ACC112 (cell line): Measurements from ENCODE around the gene TCF7L2.

ENCODE experiments used
- H2AFZ ChIP-seq: fragments of 200-600 bp; sonication (generic); one replicate; pipeline ENCODE4 v1.6.0; 2017; ENCODE audit warnings: antibody characterized with exemption, low read length; ENCODE audit not compliant: unreplicated experiment
- H3K27ac ChIP-seq: fragments of 200-600 bp; sonication (generic); 2 replicates; pipeline ENCODE4 v1.5.1; 2014; ENCODE audit warnings: low read depth, mild to moderate bottlenecking, antibody characterized with exemption, low read length, moderate library complexity
- H3K27me3 ChIP-seq: fragments of 200-600 bp; sonication (generic); 2 replicates; pipeline ENCODE4 v1.6.1; 2014; ENCODE audit warnings: mild to moderate bottlenecking, antibody characterized with exemption, low read length, moderate library complexity, mixed read lengths; ENCODE audit not compliant: insufficient read depth
- H3K36me3 ChIP-seq: fragments of 200-600 bp; sonication (generic); 2 replicates; pipeline ENCODE4 v1.6.1; 2016; ENCODE audit warnings: mild to moderate bottlenecking, antibody characterized with exemption, low read length, moderate library complexity, mixed read lengths; ENCODE audit not compliant: insufficient read depth
- H3K4me1 ChIP-seq: fragments of 200-600 bp; sonication (generic); one replicate; pipeline ENCODE4 v1.6.1; 2016; ENCODE audit warnings: low read length, mixed read lengths; ENCODE audit not compliant: insufficient read depth, unreplicated experiment, control insufficient read depth
- H3K4me3 ChIP-seq: fragments of 200-600 bp; sonication (generic); 2 replicates; pipeline ENCODE4 v1.5.1; 2014; ENCODE audit warnings: mild to moderate bottlenecking, low read depth, low read length
- H3K79me2 ChIP-seq: fragments of 200-600 bp; sonication (generic); one replicate; pipeline ENCODE4 v1.6.0; 2016; ENCODE audit warnings: low read length; ENCODE audit not compliant: control insufficient read depth, unreplicated experiment, insufficient read depth

Gene TCF7L2

DNA sequence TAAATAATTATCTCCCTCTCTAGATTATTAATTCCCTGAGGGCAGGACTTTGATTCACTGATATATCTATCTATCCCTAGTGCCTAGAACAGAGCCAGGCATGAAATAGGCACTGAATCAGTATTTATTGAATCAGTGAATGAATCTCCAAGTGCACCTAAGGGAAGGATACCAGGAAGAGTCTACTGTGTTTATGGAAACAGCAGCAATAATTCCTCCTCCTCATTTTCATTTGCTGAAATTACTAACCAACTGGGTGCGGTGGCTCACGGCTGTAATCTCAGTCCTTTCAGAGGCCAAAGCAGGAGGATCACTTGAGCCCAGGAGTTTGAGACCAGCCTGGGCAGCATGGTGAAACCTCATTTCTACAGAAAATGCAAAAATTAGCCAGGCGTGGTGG is 161.2 kb downstream of the TCF7L2 start:
- no peak overlapping the region for H3K4me3 ChIP-seq
- H3K27me3 ChIP-seq: no peaks in the 10 kb centered on the region
- H2AFZ ChIP-seq: no peak overlapping the region
- H3K36me3 ChIP-seq: no peaks in the 10 kb centered on the region
- H3K4me1 ChIP-seq: peaks cover 11% of the 10 kb centered on the region
- no peak overlapping the region for H3K27ac ChIP-seq
- H3K79me2 ChIP-seq: peaks cover 4% of the 10 kb centered on the region

DNA sequence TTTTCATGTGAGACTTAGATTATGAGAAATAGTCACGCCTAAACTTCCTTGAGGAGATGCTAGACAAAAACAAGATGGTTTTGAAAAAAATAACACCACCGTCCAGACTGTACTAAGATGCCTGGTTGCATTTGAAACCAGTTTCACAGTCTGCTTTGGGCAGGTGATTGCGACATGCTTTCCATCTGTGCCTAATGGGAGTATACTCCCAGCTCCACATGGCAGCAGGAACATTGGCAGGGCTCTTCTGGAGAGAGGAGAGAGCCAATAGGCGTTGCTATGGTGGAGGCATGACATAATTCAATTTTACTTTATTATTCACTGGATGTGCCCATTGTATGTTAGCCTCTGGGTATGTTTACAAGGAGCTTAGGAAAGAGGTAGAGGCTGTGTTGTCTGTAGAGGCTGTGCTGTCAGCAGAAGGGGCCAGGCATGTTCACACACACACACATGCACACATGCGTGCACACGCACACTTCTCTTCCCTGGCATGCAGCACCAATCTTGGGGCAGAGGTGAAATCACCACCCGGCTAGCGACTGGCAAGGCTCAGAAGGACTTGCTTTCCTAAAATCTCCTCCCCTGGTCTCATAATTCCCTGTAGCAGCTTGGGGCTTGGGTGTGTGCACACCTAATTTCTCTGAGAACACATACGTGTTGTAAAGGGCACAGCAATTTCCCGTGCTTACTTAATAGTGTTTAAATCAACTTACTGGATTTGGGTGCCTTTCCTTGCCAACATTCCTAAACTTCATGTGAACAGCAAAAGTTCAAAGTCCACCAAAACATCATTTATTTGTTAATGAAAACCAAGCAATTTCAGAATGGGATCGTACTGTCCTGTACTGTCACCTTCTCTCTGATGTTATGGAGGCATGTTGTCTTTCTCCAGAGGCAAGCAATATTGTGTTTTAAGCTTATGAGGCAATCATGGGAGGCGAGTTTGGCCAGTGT is 162.1 kb downstream of the TCF7L2 start:
- Histone ChIP-seq H3K27me3 (no peaks in the 10 kb centered on the region), H3K79me2 (peaks cover 4% of the 10 kb centered on the region), H3K36me3 (no peaks in the 10 kb centered on the region), H3K4me3 (no peak overlapping the region), H2AFZ (no peak overlapping the region), H3K27ac (no peak overlapping the region), H3K4me1 (peaks cover 4% of the 10 kb centered on the region)

DNA sequence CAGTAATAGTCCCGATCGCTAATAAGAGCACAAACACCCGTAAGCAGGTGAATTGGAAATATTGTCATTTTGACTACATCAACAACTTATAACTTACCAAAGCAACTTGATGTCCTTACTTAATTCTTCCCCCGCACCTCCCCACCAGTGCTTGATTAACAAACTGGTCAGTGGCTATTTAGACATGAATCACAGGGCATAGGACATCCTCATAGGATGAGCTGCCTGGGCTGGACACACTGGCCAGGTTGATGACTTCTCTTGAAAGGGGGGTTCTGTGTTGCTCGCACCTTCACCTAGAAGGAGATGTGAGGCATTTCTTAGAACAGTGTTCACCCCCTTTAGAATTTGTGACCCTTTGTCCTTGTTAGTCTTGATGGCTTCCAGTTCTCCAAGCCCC is 163.2 kb downstream of the TCF7L2 start:
- no peaks in the 10 kb centered on the region for H3K36me3 ChIP-seq
- peaks cover 4% of the 10 kb centered on the region for H3K4me1 ChIP-seq
- H3K4me3 ChIP-seq: no peak overlapping the region
- peaks cover 4% of the 10 kb centered on the region for H3K79me2 ChIP-seq
- no peak overlapping the region for H3K27ac ChIP-seq
- H2AFZ ChIP-seq: no peak overlapping the region
- H3K27me3 ChIP-seq: no peaks in the 10 kb centered on the region

DNA sequence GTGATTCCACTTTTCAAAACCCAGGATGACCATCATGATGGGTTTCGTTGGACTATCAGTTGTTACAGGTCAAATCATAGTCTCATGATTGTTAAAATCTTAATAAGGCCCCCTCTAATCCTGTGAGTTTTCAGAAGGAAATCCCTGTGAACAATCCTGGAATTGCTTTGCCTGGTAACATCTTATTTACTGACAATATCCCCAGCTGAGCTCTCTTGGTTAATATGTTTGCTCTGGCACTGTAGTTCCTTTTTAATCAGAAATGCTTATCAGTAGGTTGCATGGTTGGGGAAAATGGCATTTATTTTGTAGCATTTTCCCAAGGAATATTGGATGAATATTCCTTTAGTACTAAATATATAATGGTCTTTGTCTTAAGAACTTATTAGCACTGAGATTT is 163.9 kb downstream of the TCF7L2 start:
- H3K36me3 ChIP-seq: no peaks in the 10 kb centered on the region
- H3K4me1 ChIP-seq: peaks cover 4% of the 10 kb centered on the region

DNA sequence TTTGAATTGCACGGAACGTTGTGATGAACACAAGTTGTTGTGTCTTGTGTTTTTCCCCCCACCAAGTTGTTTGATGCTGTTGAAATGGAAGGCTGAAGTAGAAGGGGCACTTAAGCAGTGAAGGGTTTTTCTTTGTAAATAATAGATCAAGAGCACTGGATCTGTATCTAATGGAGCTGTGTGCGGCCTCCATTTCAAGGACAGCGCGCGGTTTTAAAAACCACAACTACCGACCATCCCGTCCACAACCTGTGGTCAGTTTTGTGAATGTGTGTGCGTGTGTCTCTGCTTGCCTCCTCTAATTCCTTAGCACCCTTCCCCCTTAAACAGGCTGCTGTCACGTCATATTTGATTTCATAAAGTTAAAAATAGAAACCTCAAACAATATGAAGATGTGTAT is 165.5 kb downstream of the TCF7L2 start:
- H2AFZ ChIP-seq: no peak overlapping the region
- H3K27me3 ChIP-seq: no peaks in the 10 kb centered on the region
- H3K4me3 ChIP-seq: no peak overlapping the region
- H3K4me1 ChIP-seq: peaks cover 4% of the 10 kb centered on the region
- no peak overlapping the region for H3K27ac ChIP-seq
- no peaks in the 10 kb centered on the region for H3K36me3 ChIP-seq
- peaks cover 4% of the 10 kb centered on the region for H3K79me2 ChIP-seq

More for the DNA sequence above, 163.9 kb downstream of the TCF7L2 start:
- no peaks in the 10 kb centered on the region for H3K27me3 ChIP-seq
- H3K79me2 ChIP-seq: peaks cover 4% of the 10 kb centered on the region
- no peak overlapping the region for H3K4me3 ChIP-seq
- H3K27ac ChIP-seq: no peak overlapping the region
- no peak overlapping the region for H2AFZ ChIP-seq

DNA sequence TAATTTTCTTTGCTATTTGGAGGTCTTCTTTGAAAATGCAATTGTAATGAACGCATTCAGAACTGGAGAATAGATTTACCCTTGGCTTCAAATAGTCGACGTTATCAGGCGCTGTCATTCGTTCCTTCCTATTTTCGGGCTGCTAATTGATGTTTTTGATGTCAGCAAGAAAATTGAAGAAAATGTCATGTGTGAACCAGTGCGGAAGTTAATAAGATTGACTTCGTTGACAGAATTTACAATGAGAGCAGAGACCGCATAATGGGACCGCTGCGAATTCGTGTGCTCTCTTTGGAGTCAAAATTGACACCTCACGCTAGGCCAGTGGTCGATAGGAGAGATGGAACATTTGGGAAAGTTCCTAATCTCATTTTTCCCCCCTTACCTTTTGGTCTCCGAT is 168.8 kb downstream of the TCF7L2 start:
- Histone ChIP-seq H3K27ac (no peak overlapping the region), H2AFZ (no peak overlapping the region), H3K4me1 (no peaks in the 10 kb centered on the region), H3K36me3 (no peaks in the 10 kb centered on the region), H3K4me3 (no peak overlapping the region), H3K27me3 (no peaks in the 10 kb centered on the region), H3K79me2 (no peaks in the 10 kb centered on the region)

DNA sequence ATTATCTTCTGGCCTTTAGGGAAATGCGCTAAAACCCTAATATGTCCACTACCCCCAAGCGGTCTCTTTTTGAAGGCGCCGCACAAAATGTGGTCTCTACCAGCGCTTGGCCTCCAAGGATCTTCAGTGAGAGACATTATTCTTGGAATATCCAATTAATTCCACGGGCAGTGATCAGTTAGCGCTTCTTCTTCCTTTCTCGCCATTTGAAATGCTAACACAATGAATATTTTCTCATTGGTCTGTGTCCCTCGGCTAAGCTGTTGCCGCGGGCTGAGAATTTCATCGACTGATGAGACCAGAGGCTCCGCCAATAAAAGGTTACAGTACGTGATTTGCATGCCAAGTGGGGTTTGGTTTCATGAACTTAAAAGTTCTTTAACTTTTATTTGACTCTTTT is 169.8 kb downstream of the TCF7L2 start:
- Histone ChIP-seq H3K36me3 (no peaks in the 10 kb centered on the region), H3K4me3 (no peak overlapping the region), H3K27ac (no peak overlapping the region), H3K27me3 (no peaks in the 10 kb centered on the region), H3K79me2 (peaks cover 3% of the 10 kb centered on the region), H2AFZ (no peak overlapping the region), H3K4me1 (no peaks in the 10 kb centered on the region)

DNA sequence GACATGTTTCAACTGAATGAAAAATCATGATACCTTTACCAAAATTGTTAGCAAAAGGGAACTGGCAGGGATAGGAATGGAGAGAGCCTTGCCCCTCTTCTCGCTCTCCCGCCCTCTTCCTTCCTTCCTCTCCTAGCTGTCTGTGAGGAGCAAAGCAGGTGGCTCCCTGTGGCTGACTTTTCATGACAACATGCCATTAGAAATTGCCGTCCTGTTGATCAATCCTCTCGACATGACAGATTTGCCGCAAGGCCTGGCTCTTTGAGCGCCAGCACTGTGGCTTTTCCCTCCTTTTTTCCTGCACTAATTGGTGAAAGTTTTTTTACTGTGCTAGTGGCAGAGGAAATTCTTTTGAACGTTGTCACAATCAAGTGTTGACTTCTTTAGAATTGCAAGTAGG is 171.1 kb downstream of the TCF7L2 start:
- H3K79me2 ChIP-seq: peaks cover 7% of the 10 kb centered on the region
- H3K27me3 ChIP-seq: no peaks in the 10 kb centered on the region
- no peak overlapping the region for H3K27ac ChIP-seq
- H3K36me3 ChIP-seq: no peaks in the 10 kb centered on the region
- H2AFZ ChIP-seq: no peak overlapping the region
- peaks cover 8% of the 10 kb centered on the region for H3K4me1 ChIP-seq
- H3K4me3 ChIP-seq: no peak overlapping the region

DNA sequence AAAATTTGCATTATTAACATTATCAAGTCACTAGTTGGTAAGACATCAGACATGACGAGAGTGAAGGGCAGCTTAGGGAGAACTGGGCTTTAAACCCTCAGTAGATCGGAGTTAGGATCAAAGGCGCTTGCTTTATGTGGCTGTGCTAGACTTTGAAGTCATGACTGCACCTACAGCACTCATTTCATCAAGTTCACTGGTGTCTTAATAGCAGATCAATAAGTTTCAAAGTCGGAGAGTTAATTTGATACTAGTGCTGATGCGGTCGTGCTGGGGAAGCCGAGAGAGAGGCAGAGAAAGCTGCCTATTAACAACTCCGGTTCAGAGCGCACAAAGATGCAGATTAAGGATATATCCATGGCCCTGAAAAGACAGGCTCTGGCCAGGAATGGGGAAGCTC is 172.9 kb downstream of the TCF7L2 start:
- no peaks in the 10 kb centered on the region for H3K27me3 ChIP-seq
- no peak overlapping the region for H2AFZ ChIP-seq
- peaks cover 8% of the 10 kb centered on the region for H3K4me1 ChIP-seq
- no peak overlapping the region for H3K27ac ChIP-seq
- no peaks in the 10 kb centered on the region for H3K36me3 ChIP-seq
- H3K79me2 ChIP-seq: peaks cover 13% of the 10 kb centered on the region
- no peak overlapping the region for H3K4me3 ChIP-seq

DNA sequence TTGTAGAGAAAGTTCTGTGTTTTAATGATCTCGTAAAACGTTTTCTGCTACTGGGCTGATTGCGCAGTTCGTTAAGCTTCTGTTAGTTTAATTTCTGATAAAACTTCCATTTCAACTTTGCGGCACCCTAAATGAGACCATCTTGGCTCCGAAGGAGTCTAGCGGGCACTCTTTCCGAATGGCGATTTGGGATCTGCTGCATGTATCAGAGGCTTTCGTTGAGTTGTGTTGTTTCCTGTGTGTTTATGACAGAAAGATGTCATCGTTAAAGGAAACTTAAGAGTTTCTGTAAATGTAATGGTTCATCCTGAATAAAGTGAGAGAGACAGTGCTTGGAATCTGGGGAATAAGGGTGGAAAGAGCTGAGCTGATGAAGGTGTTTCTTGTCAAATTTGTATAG is 174.7 kb downstream of the TCF7L2 start:
- no peaks in the 10 kb centered on the region for H3K36me3 ChIP-seq
- no peak overlapping the region for H3K27ac ChIP-seq
- H3K4me1 ChIP-seq: peaks cover 8% of the 10 kb centered on the region
- no peak overlapping the region for H2AFZ ChIP-seq
- no peaks in the 10 kb centered on the region for H3K27me3 ChIP-seq
- no peak overlapping the region for H3K4me3 ChIP-seq
- peaks cover 20% of the 10 kb centered on the region for H3K79me2 ChIP-seq

DNA sequence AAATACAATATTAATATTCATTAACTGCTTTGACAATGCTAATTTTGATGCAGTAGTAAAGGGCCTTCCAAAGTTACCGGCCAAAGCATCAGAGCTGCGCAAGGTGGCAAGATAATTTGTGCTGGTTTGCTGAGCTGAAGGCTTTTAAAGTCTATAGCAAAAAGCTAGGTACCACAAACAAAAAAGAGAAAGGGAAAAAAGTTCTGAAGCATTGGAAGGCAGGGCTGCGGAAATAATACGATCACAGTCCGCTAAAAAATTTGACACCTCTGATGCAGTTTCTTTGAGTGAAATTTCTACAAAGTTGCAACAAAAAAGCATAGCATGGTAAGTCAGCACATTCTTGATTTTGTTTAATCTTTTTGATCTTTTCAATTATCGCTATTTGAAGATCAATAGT is 175.6 kb downstream of the TCF7L2 start:
- Histone ChIP-seq H2AFZ (no peak overlapping the region), H3K4me1 (peaks cover 8% of the 10 kb centered on the region)

More for the DNA sequence above, 175.6 kb downstream of the TCF7L2 start:
- Histone ChIP-seq H3K4me3 (peak overlapping the region; percentile 77), H3K27ac (no peak overlapping the region), H3K36me3 (no peaks in the 10 kb centered on the region), H3K79me2 (peaks cover 27% of the 10 kb centered on the region), H3K27me3 (no peaks in the 10 kb centered on the region)
